Liver (tissue), 9 donors: Measurements from ENCODE around the gene SLC22A31. TPM values are rescaled to one million over a fixed set of nuclear protein-coding genes. Genes with fewer than 3 reads are reported as not detected.

Source experiments
- DNase-seq: peaks from one replicate; pipeline ENCODE4 v3.0.0-alpha.2; 2017; ENCODE audit warnings: low spot score
- H3K27ac ChIP-seq, 2 donors: one replicate each; pipeline ENCODE4 v1.7.0; 2013; ENCODE audit warnings: inconsistent platforms in 2 of 2, low read length in 2 of 2, control low read depth in 1 of 2, low read depth in 1 of 2, mild to moderate bottlenecking in 1 of 2
- H3K27me3 ChIP-seq, 4 donors: one replicate each; pipeline versions ENCODE4 v1.6.1 to v1.7.0; 2013; ENCODE audit warnings: low read length in 3 of 4, inconsistent platforms in 1 of 4, mild to moderate bottlenecking in 1 of 4, moderate library complexity in 1 of 4; ENCODE audit not compliant: control insufficient read depth in 4 of 4, insufficient read depth in 4 of 4
- H3K36me3 ChIP-seq, 4 donors: one replicate each; pipeline versions ENCODE4 v1.6.1 to v1.7.0; 2013; ENCODE audit warnings: low read length in 3 of 4, mild to moderate bottlenecking in 3 of 4, low read depth in 1 of 4, moderate library complexity in 1 of 4; ENCODE audit not compliant: control insufficient read depth in 4 of 4, insufficient read depth in 3 of 4
- H3K4me1 ChIP-seq, 4 donors: one replicate each; pipeline versions ENCODE4 v1.6.1 to v1.7.0; 2013; ENCODE audit warnings: low read length in 3 of 4, mild to moderate bottlenecking in 3 of 4, moderate library complexity in 1 of 4; ENCODE audit not compliant: control insufficient read depth in 4 of 4, insufficient read depth in 4 of 4
- H3K4me3 ChIP-seq, 3 donors: one replicate each; pipeline versions ENCODE4 v1.6.1 to v1.7.0; 2013; ENCODE audit warnings: low read length in 3 of 3, control low read depth in 1 of 3, low read depth in 1 of 3, mild to moderate bottlenecking in 1 of 3
- H3K9ac ChIP-seq, 2 donors: one replicate each; pipeline ENCODE4 v1.7.0; 2013; ENCODE audit warnings: low read length in 2 of 2, mild to moderate bottlenecking in 2 of 2, moderate library complexity in 2 of 2, control low read depth in 1 of 2, low read depth in 1 of 2
- H3K9me3 ChIP-seq, 4 donors: one replicate each; pipeline versions ENCODE4 v1.6.1 to v1.7.0; 2013; ENCODE audit warnings: low read length in 3 of 4; ENCODE audit not compliant: control insufficient read depth in 4 of 4
- EGR1 ChIP-seq, 2 donors: IDR thresholded peaks; 2 replicates each; pipeline ENCODE4 v1.6.1; 2016 to 2018; ENCODE audit warnings: antibody characterized with exemption in 2 of 2, low read depth in 2 of 2
- FOXA1 ChIP-seq: IDR thresholded peaks from 2 replicates; pipeline ENCODE4 v1.6.1; 2016; ENCODE audit warnings: antibody characterized with exemption
- FOXA2 ChIP-seq: IDR thresholded peaks from 2 replicates; pipeline ENCODE4 v1.6.1; 2016; ENCODE audit warnings: antibody characterized with exemption
- GABPA ChIP-seq, 2 donors: IDR thresholded peaks in 1 of 2; conservative IDR thresholded peaks in 1 of 2; 2 replicates each; pipeline ENCODE4 v1.6.1; 2016; ENCODE audit warnings: antibody characterized with exemption in 2 of 2, mild to moderate bottlenecking in 1 of 2, moderate library complexity in 1 of 2
- HNF4A ChIP-seq, 2 donors: conservative IDR thresholded peaks; 2 replicates each; pipeline ENCODE4 v1.6.1; 2016; ENCODE audit warnings: antibody characterized with exemption in 2 of 2, mild to moderate bottlenecking in 2 of 2
- HNF4G ChIP-seq: IDR thresholded peaks from 2 replicates; pipeline ENCODE4 v1.6.1; 2016; ENCODE audit warnings: antibody characterized with exemption
- JUND ChIP-seq, 2 donors: IDR thresholded peaks; 2 replicates each; pipeline ENCODE4 v1.6.1; 2016; ENCODE audit warnings: antibody characterized with exemption in 2 of 2
- NR2F2 ChIP-seq: IDR thresholded peaks from 2 replicates; pipeline ENCODE4 v1.6.1; 2016; ENCODE audit warnings: antibody characterized with exemption
- RAD21 ChIP-seq, 2 donors: IDR thresholded peaks; 2 replicates each; pipeline ENCODE4 v1.6.1; 2016; ENCODE audit warnings: antibody characterized with exemption in 2 of 2, mild to moderate bottlenecking in 2 of 2
- SP1 ChIP-seq: IDR thresholded peaks from 2 replicates; pipeline ENCODE4 v1.6.1; 2018; ENCODE audit warnings: antibody characterized with exemption, mild to moderate bottlenecking
- TAF1 ChIP-seq: conservative IDR thresholded peaks from 2 replicates; pipeline ENCODE4 v1.6.1; 2016; ENCODE audit warnings: antibody characterized with exemption, mild to moderate bottlenecking
- YY1 ChIP-seq: IDR thresholded peaks from 2 replicates; pipeline ENCODE4 v1.6.1; 2016; ENCODE audit warnings: antibody characterized with exemption, mild to moderate bottlenecking
- WGBS: extraction: QIAGEN DNeasy Blood & Tissue Kit; methylation state at CpG from one replicate; pipeline ENCODE4 v1.1.7; 2013; 5-methylcytosine and 5-hydroxymethylcytosine counted together
- polyA plus RNA-seq, 2 donors: library from polyadenylated mRNA; stranded (reverse) in 1 of 2; unstranded in 1 of 2; fragments of 200-250 nt in 1 of 2; fragments of >200 nt in 1 of 2; fragmentation: Nextera tagmentation in 1 of 2; extraction: Ambion mirVana in 1 of 2; gene quantifications; one replicate each; pipeline versions ENCODE4 v1.2.1 to v1.2.3, GENCODE V29; 2013 to 2015
- total RNA-seq, 2 donors: library from RNA; depleted of rRNA; stranded (reverse); fragments of >200 nt; gene quantifications; one replicate each; pipeline ENCODE4 v1.2.3, GENCODE V29; 2014
- TF ChIP-seq, protein P1 (sequence below): IDR thresholded peaks from 2 replicates; pipeline ENCODE4 v1.6.1; 2016; ENCODE audit warnings: antibody characterized with exemption
- TF ChIP-seq, protein P2 (sequence below): IDR thresholded peaks from 2 replicates; pipeline ENCODE4 v1.6.1; 2016; ENCODE audit warnings: antibody characterized with exemption
- TF ChIP-seq, protein P3 (sequence below): IDR thresholded peaks from 2 replicates; pipeline ENCODE4 v1.6.1; 2016; ENCODE audit warnings: antibody characterized with exemption, mild to moderate bottlenecking
- TF ChIP-seq, protein P4 (sequence below): fragments of 150-350 bp; IDR thresholded peaks from 2 replicates; pipeline ENCODE4 v1.5.1; 2017; ENCODE audit warnings: improper control_type of control experiment, low read depth, low read length; ENCODE audit not compliant: missing input control
- TF ChIP-seq, protein P5 (sequence below): IDR thresholded peaks from 2 replicates; pipeline ENCODE4 v1.6.1; 2016; ENCODE audit warnings: antibody characterized with exemption
- donor health status: healthy.
- donor health status: healthy.
- donor health status: healthy.
- donor health status: healthy.
- donor health status: healthy.

Gene SLC22A31
- total and polyA plus RNA-seq, 4 donors: 0.15 to 0.50 (median 0.48) TPM; not detected in 1

DNA sequence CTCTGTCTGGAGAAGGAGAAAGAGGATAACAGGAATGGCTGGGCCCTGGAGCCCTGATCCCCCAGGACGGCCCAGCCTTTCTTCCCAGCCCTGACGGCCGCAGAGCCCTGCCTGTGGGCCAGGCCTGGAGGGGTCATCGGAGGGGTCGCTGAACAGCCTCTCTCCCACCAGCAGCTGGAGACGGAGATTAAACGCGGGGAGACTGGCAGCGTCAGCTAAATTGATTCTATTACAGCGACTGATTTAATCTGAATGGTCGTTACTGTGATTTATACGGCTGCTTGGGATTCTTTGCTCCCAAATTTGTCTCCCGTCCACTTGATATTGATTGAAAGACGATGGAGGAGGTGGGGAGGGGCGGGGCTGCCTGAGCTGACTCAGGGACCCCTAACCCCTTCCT lies 35.9 kb downstream of the SLC22A31 start:
- 47% methylated on average over 15 of the region's 15 CpGs for WGBS
- Histone ChIP-seq H3K9me3 (no peaks in the 10 kb centered on the region), H3K27ac (no peak overlapping the region), H3K4me3 (no peak overlapping the region), H3K4me1 (peaks cover 0 to 6% (median 3%) of the 10 kb centered on the region in 4 donors), H3K36me3 (no peaks in the 10 kb centered on the region), H3K27me3 (peaks cover 0 to 3% (median 0%) of the 10 kb centered on the region in 4 donors), H3K9ac (no peak overlapping the region)
- DNase-seq: no peak
- no peak for TF ChIP-seq SP1
- TF ChIP-seq, protein P1, sequence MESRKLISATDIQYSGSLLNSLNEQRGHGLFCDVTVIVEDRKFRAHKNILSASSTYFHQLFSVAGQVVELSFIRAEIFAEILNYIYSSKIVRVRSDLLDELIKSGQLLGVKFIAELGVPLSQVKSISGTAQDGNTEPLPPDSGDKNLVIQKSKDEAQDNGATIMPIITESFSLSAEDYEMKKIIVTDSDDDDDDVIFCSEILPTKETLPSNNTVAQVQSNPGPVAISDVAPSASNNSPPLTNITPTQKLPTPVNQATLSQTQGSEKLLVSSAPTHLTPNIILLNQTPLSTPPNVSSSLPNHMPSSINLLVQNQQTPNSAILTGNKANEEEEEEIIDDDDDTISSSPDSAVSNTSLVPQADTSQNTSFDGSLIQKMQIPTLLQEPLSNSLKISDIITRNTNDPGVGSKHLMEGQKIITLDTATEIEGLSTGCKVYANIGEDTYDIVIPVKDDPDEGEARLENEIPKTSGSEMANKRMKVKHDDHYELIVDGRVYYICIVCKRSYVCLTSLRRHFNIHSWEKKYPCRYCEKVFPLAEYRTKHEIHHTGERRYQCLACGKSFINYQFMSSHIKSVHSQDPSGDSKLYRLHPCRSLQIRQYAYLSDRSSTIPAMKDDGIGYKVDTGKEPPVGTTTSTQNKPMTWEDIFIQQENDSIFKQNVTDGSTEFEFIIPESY: no peak
- TF ChIP-seq FOXA1: no peak
- TF ChIP-seq, protein P2, sequence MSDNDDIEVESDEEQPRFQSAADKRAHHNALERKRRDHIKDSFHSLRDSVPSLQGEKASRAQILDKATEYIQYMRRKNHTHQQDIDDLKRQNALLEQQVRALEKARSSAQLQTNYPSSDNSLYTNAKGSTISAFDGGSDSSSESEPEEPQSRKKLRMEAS: no peak
- TF ChIP-seq HNF4A (conservative IDR thresholded peaks at IDR 0.05): no peak
- TF ChIP-seq HNF4G: no peak
- no peak for TF ChIP-seq GABPA (IDR thresholded peaks at IDR 0.05 in 1 of 2, conservative IDR thresholded peaks at IDR 0.05 in 1 of 2)
- TF ChIP-seq, protein P3, sequence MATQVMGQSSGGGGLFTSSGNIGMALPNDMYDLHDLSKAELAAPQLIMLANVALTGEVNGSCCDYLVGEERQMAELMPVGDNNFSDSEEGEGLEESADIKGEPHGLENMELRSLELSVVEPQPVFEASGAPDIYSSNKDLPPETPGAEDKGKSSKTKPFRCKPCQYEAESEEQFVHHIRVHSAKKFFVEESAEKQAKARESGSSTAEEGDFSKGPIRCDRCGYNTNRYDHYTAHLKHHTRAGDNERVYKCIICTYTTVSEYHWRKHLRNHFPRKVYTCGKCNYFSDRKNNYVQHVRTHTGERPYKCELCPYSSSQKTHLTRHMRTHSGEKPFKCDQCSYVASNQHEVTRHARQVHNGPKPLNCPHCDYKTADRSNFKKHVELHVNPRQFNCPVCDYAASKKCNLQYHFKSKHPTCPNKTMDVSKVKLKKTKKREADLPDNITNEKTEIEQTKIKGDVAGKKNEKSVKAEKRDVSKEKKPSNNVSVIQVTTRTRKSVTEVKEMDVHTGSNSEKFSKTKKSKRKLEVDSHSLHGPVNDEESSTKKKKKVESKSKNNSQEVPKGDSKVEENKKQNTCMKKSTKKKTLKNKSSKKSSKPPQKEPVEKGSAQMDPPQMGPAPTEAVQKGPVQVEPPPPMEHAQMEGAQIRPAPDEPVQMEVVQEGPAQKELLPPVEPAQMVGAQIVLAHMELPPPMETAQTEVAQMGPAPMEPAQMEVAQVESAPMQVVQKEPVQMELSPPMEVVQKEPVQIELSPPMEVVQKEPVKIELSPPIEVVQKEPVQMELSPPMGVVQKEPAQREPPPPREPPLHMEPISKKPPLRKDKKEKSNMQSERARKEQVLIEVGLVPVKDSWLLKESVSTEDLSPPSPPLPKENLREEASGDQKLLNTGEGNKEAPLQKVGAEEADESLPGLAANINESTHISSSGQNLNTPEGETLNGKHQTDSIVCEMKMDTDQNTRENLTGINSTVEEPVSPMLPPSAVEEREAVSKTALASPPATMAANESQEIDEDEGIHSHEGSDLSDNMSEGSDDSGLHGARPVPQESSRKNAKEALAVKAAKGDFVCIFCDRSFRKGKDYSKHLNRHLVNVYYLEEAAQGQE: no peak
- TF ChIP-seq EGR1 (IDR thresholded peaks at IDR 0.05; ENCODE audit: low read depth in 2 of 2): no peak
- no peak for TF ChIP-seq JUND (IDR thresholded peaks at IDR 0.05)
- no peak for TF ChIP-seq YY1
- TF ChIP-seq TAF1: no peak
- TF ChIP-seq, protein P4, sequence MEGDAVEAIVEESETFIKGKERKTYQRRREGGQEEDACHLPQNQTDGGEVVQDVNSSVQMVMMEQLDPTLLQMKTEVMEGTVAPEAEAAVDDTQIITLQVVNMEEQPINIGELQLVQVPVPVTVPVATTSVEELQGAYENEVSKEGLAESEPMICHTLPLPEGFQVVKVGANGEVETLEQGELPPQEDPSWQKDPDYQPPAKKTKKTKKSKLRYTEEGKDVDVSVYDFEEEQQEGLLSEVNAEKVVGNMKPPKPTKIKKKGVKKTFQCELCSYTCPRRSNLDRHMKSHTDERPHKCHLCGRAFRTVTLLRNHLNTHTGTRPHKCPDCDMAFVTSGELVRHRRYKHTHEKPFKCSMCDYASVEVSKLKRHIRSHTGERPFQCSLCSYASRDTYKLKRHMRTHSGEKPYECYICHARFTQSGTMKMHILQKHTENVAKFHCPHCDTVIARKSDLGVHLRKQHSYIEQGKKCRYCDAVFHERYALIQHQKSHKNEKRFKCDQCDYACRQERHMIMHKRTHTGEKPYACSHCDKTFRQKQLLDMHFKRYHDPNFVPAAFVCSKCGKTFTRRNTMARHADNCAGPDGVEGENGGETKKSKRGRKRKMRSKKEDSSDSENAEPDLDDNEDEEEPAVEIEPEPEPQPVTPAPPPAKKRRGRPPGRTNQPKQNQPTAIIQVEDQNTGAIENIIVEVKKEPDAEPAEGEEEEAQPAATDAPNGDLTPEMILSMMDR: no peak
- no peak for TF ChIP-seq RAD21 (IDR thresholded peaks at IDR 0.05)
- TF ChIP-seq NR2F2: no peak
- TF ChIP-seq, protein P5, sequence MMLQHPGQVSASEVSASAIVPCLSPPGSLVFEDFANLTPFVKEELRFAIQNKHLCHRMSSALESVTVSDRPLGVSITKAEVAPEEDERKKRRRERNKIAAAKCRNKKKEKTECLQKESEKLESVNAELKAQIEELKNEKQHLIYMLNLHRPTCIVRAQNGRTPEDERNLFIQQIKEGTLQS: no peak
- no peak for TF ChIP-seq FOXA2

DNA sequence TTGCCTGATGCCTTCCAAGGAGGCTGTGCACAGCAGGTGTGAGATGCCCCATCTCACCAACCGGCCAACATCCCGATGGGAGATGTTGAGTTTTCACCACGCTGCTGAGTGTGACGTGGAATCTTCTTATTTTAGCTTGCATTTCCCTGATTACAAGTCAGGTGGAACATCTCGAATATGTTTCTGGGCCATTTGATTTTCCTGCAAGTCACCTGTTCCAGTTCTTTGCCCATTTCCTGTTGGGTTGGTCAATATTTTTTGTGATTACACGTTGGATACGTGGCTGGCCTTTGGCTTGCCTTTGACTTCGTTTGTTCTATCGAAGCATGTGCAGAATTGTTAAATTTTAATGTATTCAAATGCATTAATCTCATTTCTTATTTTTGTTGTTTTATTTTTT lies 37.0 kb downstream of the SLC22A31 start:
- whole genome bisulfite sequencing: 73% methylated on average over 9 of the region's 9 CpGs
- H3K4me1 ChIP-seq: peaks cover 0 to 6% (median 3%) of the 10 kb centered on the region in 4 donors
- DNase-seq: no peak
- H3K27ac ChIP-seq: no peak overlapping the region
- H3K27me3 ChIP-seq: no peaks in the 10 kb centered on the region
- TF ChIP-seq RAD21 (IDR thresholded peaks at IDR 0.05): no peak
- no peak for TF ChIP-seq NR2F2
- TF ChIP-seq, protein P2: no peak
- no peak for TF ChIP-seq EGR1 (IDR thresholded peaks at IDR 0.05; ENCODE audit: low read depth in 2 of 2)
- TF ChIP-seq, protein P4: no peak
- TF ChIP-seq YY1: no peak
- no peak for TF ChIP-seq TAF1
- TF ChIP-seq, protein P1: no peak
- no peak for TF ChIP-seq FOXA1
- no peak for TF ChIP-seq GABPA (IDR thresholded peaks at IDR 0.05 in 1 of 2, conservative IDR thresholded peaks at IDR 0.05 in 1 of 2)
- no peak overlapping the region for H3K4me3 ChIP-seq
- H3K9me3 ChIP-seq: no peaks in the 10 kb centered on the region
- no peaks in the 10 kb centered on the region for H3K36me3 ChIP-seq
- no peak overlapping the region for H3K9ac ChIP-seq
